H1 (cell line): ENCODE results near the gene KCTD4. TPM values are rescaled to one million over a fixed set of nuclear protein-coding genes. Genes with fewer than 3 reads are reported as not detected.

Experiments
- CTCF ChIA-PET: fragments of 300-600 bp; sonication (Branson Sonifier 250); formaldehyde crosslinking; loops from one replicate; lab custom pipeline; 2021; ENCODE audit not compliant: partially characterized antibody; lab: Charles Lee
- POLR2A ChIA-PET: fragments of 300-600 bp; sonication (Branson Sonifier 250); formaldehyde crosslinking; loops from one replicate; lab custom pipeline; 2021; ENCODE audit warnings: inconsistent platforms; ENCODE audit not compliant: partially characterized antibody; lab: Charles Lee
- DNase-seq, 2 experiments: peaks; one replicate each; pipeline versions ENCODE4 v3.0.0 to v3.0.0-alpha.2; 2010 to 2022; ENCODE audit warnings: low spot score in 2 of 2, low read depth in 1 of 2, mixed read lengths in 1 of 2
- FAIRE-seq: peaks from 2 replicates; lab custom pipeline; 2011; peaks lifted over from hg19 to GRCh38; lab: Jason Lieb, UNC
- H2AFZ ChIP-seq: 2 replicates; pipeline ENCODE4 v1.8.1; 2012; ENCODE audit warnings: low read length, inconsistent platforms
- H2AK5ac ChIP-seq: 2 replicates; pipeline ENCODE4 v1.6.1; 2013; ENCODE audit warnings: low read depth, low read length
- H2BK120ac ChIP-seq: replicated peaks from 2 replicates; pipeline ENCODE3; 2013; ENCODE audit warnings: low read depth, low read length, inconsistent platforms
- H2BK12ac ChIP-seq: 2 replicates; pipeline ENCODE4 v1.6.1; 2013; ENCODE audit warnings: low read depth, low read length
- H2BK15ac ChIP-seq: 2 replicates; pipeline ENCODE4 v1.6.1; 2013; ENCODE audit warnings: low read length
- H2BK20ac ChIP-seq: 2 replicates; pipeline ENCODE4 v1.6.1; 2013; ENCODE audit warnings: low read length
- H2BK5ac ChIP-seq: 2 replicates; pipeline ENCODE4 v1.6.1; 2013; ENCODE audit warnings: low read depth, low read length
- H3K14ac ChIP-seq: 2 replicates; pipeline ENCODE4 v1.6.1; 2013; ENCODE audit warnings: inconsistent platforms; ENCODE audit not compliant: insufficient read length
- H3K18ac ChIP-seq: 2 replicates; pipeline ENCODE4 v1.6.1; 2013; ENCODE audit warnings: low read length; ENCODE audit errors: extremely low read depth
- H3K23ac ChIP-seq: 2 replicates; pipeline ENCODE4 v1.6.1; 2013; ENCODE audit warnings: inconsistent platforms; ENCODE audit not compliant: insufficient read length
- H3K23me2 ChIP-seq: 2 replicates; pipeline ENCODE4 v1.6.1; 2013; ENCODE audit warnings: low read depth, low read length
- H3K27ac ChIP-seq: 2 replicates; pipeline ENCODE4 v1.6.1; 2011; ENCODE audit warnings: low read depth, low read length, inconsistent platforms
- H3K27me3 ChIP-seq, 4 experiments: replicated peaks in 1 of 4; 1 replicate in 1 of 4; 2 replicates in 3 of 4; pipeline versions ENCODE4 v1.6.1 to v1.8.1; 2011 to 2013; ENCODE audit warnings: low read length in 3 of 4, mild to moderate bottlenecking in 3 of 4, inconsistent platforms in 2 of 4, mixed read lengths in 2 of 4, moderate library complexity in 1 of 4; ENCODE audit not compliant: control insufficient read depth in 3 of 4, insufficient read depth in 3 of 4; ENCODE audit errors: extremely low read depth in 1 of 4
- H3K36me3 ChIP-seq, 4 experiments: 2 replicates each; pipeline versions ENCODE4 v1.6.1 to v1.8.1; 2011 to 2013; ENCODE audit warnings: mild to moderate bottlenecking in 4 of 4, low read length in 3 of 4, moderate library complexity in 2 of 4, control low read depth in 1 of 4, inconsistent platforms in 1 of 4; ENCODE audit not compliant: insufficient read depth in 4 of 4, control insufficient read depth in 2 of 4
- H3K4ac ChIP-seq: replicated peaks from 2 replicates; pipeline ENCODE3; 2013; ENCODE audit warnings: low read length, low read depth, mixed read lengths, inconsistent platforms; ENCODE audit not compliant: insufficient read length
- H3K4me1 ChIP-seq, 4 experiments: replicated peaks in 1 of 4; 1 replicate in 1 of 4; 2 replicates in 3 of 4; pipeline versions ENCODE4 v1.6.1 to v1.8.1; 2011 to 2013; ENCODE audit warnings: low read length in 3 of 4, inconsistent platforms in 2 of 4, mixed read lengths in 1 of 4; ENCODE audit not compliant: insufficient read depth in 4 of 4, control insufficient read depth in 3 of 4
- H3K4me2 ChIP-seq, 2 experiments: 2 replicates each; pipeline versions ENCODE4 v1.6.1 to v1.8.1; 2011 to 2013; ENCODE audit warnings: low read depth in 2 of 2, low read length in 2 of 2, control low read depth in 1 of 2, inconsistent platforms in 1 of 2, mild to moderate bottlenecking in 1 of 2; ENCODE audit not compliant: insufficient read depth in 1 of 2
- H3K4me3 ChIP-seq, 4 experiments: fragments of 200-600, 300-600 bp in 1 of 4; sonication (generic), shearing (Covaris generic), sonication (Bioruptor Twin) in 1 of 4; 2 replicates each; pipeline versions ENCODE4 v1.5.1 to v1.8.1; 2011 to 2016; ENCODE audit warnings: low read length in 4 of 4, low read depth in 3 of 4, control low read depth in 2 of 4, inconsistent platforms in 2 of 4, mild to moderate bottlenecking in 2 of 4, mixed read lengths in 1 of 4, moderate library complexity in 1 of 4; ENCODE audit not compliant: insufficient read depth in 2 of 4; ENCODE audit errors: extremely low read depth in 1 of 4
- H3K56ac ChIP-seq: replicated peaks from 2 replicates; pipeline ENCODE3; 2013; ENCODE audit warnings: low read depth, mild to moderate bottlenecking, mixed read lengths, low read length, inconsistent platforms; ENCODE audit not compliant: insufficient read length
- H3K79me1 ChIP-seq: 2 replicates; pipeline ENCODE4 v1.6.1; 2013; ENCODE audit warnings: low read depth, low read length, control low read depth
- H3K79me2 ChIP-seq, 2 experiments: 2 replicates each; pipeline versions ENCODE4 v1.6.1 to v1.8.1; 2012 to 2013; ENCODE audit warnings: low read length in 2 of 2, mild to moderate bottlenecking in 2 of 2, inconsistent platforms in 1 of 2; ENCODE audit not compliant: insufficient read depth in 2 of 2, control insufficient read depth in 1 of 2
- H3K9ac ChIP-seq, 4 experiments: replicated peaks in 1 of 4; 1 replicate in 1 of 4; 2 replicates in 3 of 4; pipeline versions ENCODE4 v1.6.1 to v1.8.1; 2011 to 2013; ENCODE audit warnings: low read depth in 3 of 4, low read length in 3 of 4, control low read depth in 2 of 4, mild to moderate bottlenecking in 2 of 4, moderate library complexity in 2 of 4, inconsistent platforms in 1 of 4; ENCODE audit errors: extremely low read depth in 1 of 4
- H3K9me3 ChIP-seq, 2 experiments: 2 replicates each; pipeline versions ENCODE4 v1.6.1 to v1.8.1; 2012 to 2013; ENCODE audit warnings: mild to moderate bottlenecking in 2 of 2, moderate library complexity in 2 of 2, control low read depth in 1 of 2, inconsistent platforms in 1 of 2, low read depth in 1 of 2, low read length in 1 of 2, mixed read lengths in 1 of 2; ENCODE audit not compliant: insufficient read depth in 2 of 2
- H4K20me1 ChIP-seq, 2 experiments: replicated peaks in 1 of 2; 2 replicates each; pipeline versions ENCODE3 to v1.8.1; 2011 to 2013; ENCODE audit warnings: inconsistent platforms in 2 of 2, low read length in 2 of 2, mild to moderate bottlenecking in 1 of 2; ENCODE audit not compliant: insufficient read depth in 2 of 2, control insufficient read depth in 1 of 2
- H4K5ac ChIP-seq: 2 replicates; pipeline ENCODE4 v1.6.1; 2013; ENCODE audit warnings: low read length, low read depth, mixed read lengths, inconsistent platforms; ENCODE audit not compliant: insufficient read length
- H4K8ac ChIP-seq: 2 replicates; pipeline ENCODE4 v1.8.0; 2013; ENCODE audit warnings: mild to moderate bottlenecking, moderate library complexity, low read length, inconsistent platforms; ENCODE audit not compliant: insufficient read depth; ENCODE audit errors: extremely low read depth
- H4K91ac ChIP-seq: replicated peaks from 2 replicates; pipeline ENCODE3; 2013; ENCODE audit warnings: low read length, mixed read lengths, inconsistent platforms; ENCODE audit not compliant: insufficient read length
- BACH1 ChIP-seq: IDR thresholded peaks from 2 replicates; pipeline ENCODE4 v1.6.1; 2012; ENCODE audit warnings: low read length, improper control_type of control experiment
- CEBPB ChIP-seq: IDR thresholded peaks from 2 replicates; pipeline ENCODE4 v1.6.1; 2012; ENCODE audit warnings: low read depth, low read length
- CHD1 ChIP-seq: IDR thresholded peaks from 2 replicates; pipeline ENCODE4 v1.6.1; 2012; ENCODE audit warnings: low read depth, low read length, improper control_type of control experiment
- CHD2 ChIP-seq: IDR thresholded peaks from 2 replicates; pipeline ENCODE4 v1.6.1; 2012; ENCODE audit warnings: low read length, improper control_type of control experiment
- EGR1 ChIP-seq: IDR thresholded peaks from 2 replicates; pipeline ENCODE4 v1.6.1; 2011; ENCODE audit warnings: low read depth, low read length, borderline replicate concordance
- EP300 ChIP-seq, 2 experiments: IDR thresholded peaks; 1 replicate in 1 of 2; 2 replicates in 1 of 2; pipeline ENCODE4 v1.6.1; 2011 to 2012; ENCODE audit warnings: low read depth in 2 of 2, low read length in 2 of 2, mild to moderate bottlenecking in 2 of 2, borderline replicate concordance in 1 of 2, inconsistent platforms in 1 of 2, moderate library complexity in 1 of 2
- MAX ChIP-seq: IDR thresholded peaks from 2 replicates; pipeline ENCODE4 v1.6.1; 2012; ENCODE audit warnings: inconsistent platforms
- RAD21 ChIP-seq, 2 experiments: IDR thresholded peaks in 1 of 2; conservative IDR thresholded peaks in 1 of 2; 2 replicates each; pipeline ENCODE4 v1.6.1; 2011; ENCODE audit warnings: low read depth in 2 of 2, low read length in 2 of 2, improper control_type of control experiment in 1 of 2, inconsistent platforms in 1 of 2, mild to moderate bottlenecking in 1 of 2, moderate library complexity in 1 of 2
- RBBP5 ChIP-seq: IDR thresholded peaks from 2 replicates; pipeline ENCODE4 v1.7.1; 2012; ENCODE audit warnings: low read depth, mild to moderate bottlenecking, inconsistent platforms, low read length, moderate library complexity, borderline replicate concordance
- SIX5 ChIP-seq: IDR thresholded peaks from 2 replicates; pipeline ENCODE4 v1.6.1; 2011; ENCODE audit warnings: mild to moderate bottlenecking, low read depth, low read length
- SP1 ChIP-seq: IDR thresholded peaks from 2 replicates; pipeline ENCODE4 v1.6.1; 2011; ENCODE audit warnings: low read depth, low read length
- SP2 ChIP-seq: IDR thresholded peaks from 2 replicates; pipeline ENCODE4 v1.6.1; 2012; ENCODE audit warnings: mild to moderate bottlenecking, low read length, inconsistent platforms
- YY1 ChIP-seq: IDR thresholded peaks from 2 replicates; pipeline ENCODE4 v1.6.1; 2011; ENCODE audit warnings: low read depth, mild to moderate bottlenecking, low read length
- WGBS, 2 experiments: shearing (Covaris generic) in 1 of 2; methylation state at CpG; one replicate each; pipeline versions ENCODE4 v1.1.6 to v1.1.7; 2013 to 2015; ENCODE audit warnings: low lambda C conversion rate in 2 of 2, mixed read lengths in 2 of 2, inconsistent platforms in 1 of 2, low coverage in 1 of 2, missing lambda C conversion rate in 1 of 2; ENCODE audit not compliant: insufficient replicate concordance in 2 of 2, insufficient coverage in 1 of 2, insufficient read length in 1 of 2; ENCODE audit errors: extremely low coverage in 1 of 2, missing lambda C conversion rate in 1 of 2; 5-methylcytosine and 5-hydroxymethylcytosine counted together
- polyA plus RNA-seq, 7 experiments: library from polyadenylated mRNA; depleted of rRNA in 3 of 7; stranded (reverse) in 5 of 7; unstranded in 2 of 7; fragments of >200 nt in 5 of 7; fragments of 200-250 nt in 2 of 7; gene quantifications; 1 replicate in 5 of 7; 2 replicates in 1 of 7; 4 replicates in 1 of 7; pipeline versions ENCODE4 v1.2.1 to v1.2.3, GENCODE V29; 2011 to 2013; ENCODE audit warnings: missing spikeins in 2 of 7, mixed read lengths in 2 of 7
- total RNA-seq: library from RNA; stranded (reverse); fragmentation: NEBNext Ultra II Directional; extraction: Animal tissue kit (Norgen Biotek cat#: 25700); gene quantifications from 2 replicates; pipeline ENCODE4 v1.2.1, GENCODE V29; 2021

The KCTD4 gene
- total and polyA plus RNA-seq, 2 of the 8 experiments (the other 6 are each of a cell fraction or from before 2014, with no cell fraction given): not detected

- Histone ChIP-seq H4K8ac (no peak overlapping the region), H2BK15ac (no peak overlapping the region), H3K79me2 (no peaks in the 10 kb centered on the region), H3K23ac (no peak overlapping the region), H2BK120ac (no peak overlapping the region), H3K23me2 (no peaks in the 10 kb centered on the region), H3K27me3 (no peaks in the 10 kb centered on the region), H3K56ac (no peak overlapping the region), H2BK20ac (no peak overlapping the region), H3K27ac (no peak overlapping the region), H3K4me1 (peaks cover 0 to 5% (median 0%) of the 10 kb centered on the region in 4 experiments; a peak in 1 of 7 replicates), H3K9ac (no peak overlapping the region), H2BK12ac (no peak overlapping the region), H4K20me1 (no peaks in the 10 kb centered on the region), H2BK5ac (no peak overlapping the region), H3K4me3 (no peak overlapping the region), H3K9me3 (no peaks in the 10 kb centered on the region), H3K4me2 (no peak overlapping the region), H4K5ac (no peak overlapping the region), H2AFZ (no peak overlapping the region), H3K79me1 (no peaks in the 10 kb centered on the region), H4K91ac (no peak overlapping the region), H3K14ac (no peak overlapping the region), H2AK5ac (no peak overlapping the region), H3K18ac (no peak overlapping the region), H3K4ac (no peak overlapping the region), H3K36me3 (no peaks in the 10 kb centered on the region)
- 84% methylated on average over 1 of the region's 1 CpG; no CpG with 5 or more reads in 1 of the 2 experiments for WGBS, 2 experiments
- ChIA-PET CTCF (interaction anchor here (0.8 to 2.2 kb wide), 3 partner anchors 9 to 66 kb away, joined by 3 to 7 read pairs (median 5); no protein-coding TSS in a partner anchor), POLR2A (no interaction called here)
- no peak for FAIRE-seq
- TF ChIP-seq SP2: no peak
- no peak for TF ChIP-seq CHD2
- no peak for TF ChIP-seq SIX5
- no peak for TF ChIP-seq CEBPB
- no peak for TF ChIP-seq EGR1
- no peak for TF ChIP-seq SP1
- TF ChIP-seq BACH1: no peak
- TF ChIP-seq YY1: no peak
- TF ChIP-seq MAX: no peak
- no peak for TF ChIP-seq RBBP5
- TF ChIP-seq RAD21 (IDR thresholded peaks at IDR 0.05 in 1 of 2, conservative IDR thresholded peaks at IDR 0.05 in 1 of 2; ENCODE audit: low read depth in 2 of 2, low read length in 2 of 2): no peak
- no peak for TF ChIP-seq EP300 (IDR thresholded peaks at IDR 0.05; ENCODE audit: borderline replicate concordance in 1 of 2, low read depth in 2 of 2, low read length in 2 of 2)
- TF ChIP-seq CHD1: no peak
- DNase-seq: no peak
Observed at GRCh38 chr13:45242524-45242923, 41.7 kb upstream of the KCTD4 start.
